Measurements from ENCODE around the gene ZNF512.

DNA sequence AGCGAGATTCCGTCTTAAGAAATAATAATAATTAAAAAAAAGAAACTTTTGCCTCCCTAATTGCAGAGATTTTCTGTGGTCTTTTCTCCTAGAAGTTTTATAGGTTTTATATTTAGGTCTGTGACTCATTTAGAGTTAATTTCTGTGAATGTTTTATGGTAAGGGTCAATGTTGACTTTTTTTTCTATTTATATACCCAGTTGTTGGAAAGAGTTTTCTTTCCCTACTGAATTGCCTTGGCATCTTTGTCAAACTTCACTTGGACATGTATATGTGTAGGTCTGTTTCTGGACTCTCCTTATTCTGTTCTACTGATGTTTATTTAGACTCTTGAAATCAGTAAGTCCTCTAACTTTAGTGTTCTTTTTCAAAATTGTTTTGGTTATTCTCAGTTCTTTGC, 5.5 kb downstream of the ZNF512 start:
- TF ChIP-seq POLR2A (IDR thresholded peaks at IDR 0.05; ENCODE audit: low read length) (no peak), GATA1 (IDR thresholded peaks at IDR 0.05; ENCODE audit: low read depth, low read length) (no peak)

Data from erythroblast (primary cell).